ENCODE results near the gene SLC25A4.

The SLC25A4 gene

GRCh38 chr4:185186769-185187168, 43.7 kb downstream of the SLC25A4 start:
- Histone ChIP-seq H2AK5ac (ENCODE audit: low read length) (no peak overlapping the region), H3K4me3 (ENCODE audit: low read length) (no peak overlapping the region), H3K4me1 (ENCODE audit: control insufficient read depth, low read depth, low read length) (peaks cover 5% of the 10 kb centered on the region), H3K27me3 (ENCODE audit: insufficient read depth, low read length, poor library complexity) (no peaks in the 10 kb centered on the region), H2BK15ac (replicated peaks; ENCODE audit: low read depth) (no peak overlapping the region), H3K79me2 (ENCODE audit: control insufficient read depth, insufficient read depth, low read length) (no peaks in the 10 kb centered on the region), H3K9ac (ENCODE audit: low read length) (no peak overlapping the region), H3K56ac (ENCODE audit: low read length) (no peak overlapping the region), H2BK120ac (ENCODE audit: low read depth, low read length) (no peak overlapping the region), H3K4me2 (ENCODE audit: low read length) (no peak overlapping the region), H2BK5ac (ENCODE audit: low read length) (no peak overlapping the region), H3K23ac (ENCODE audit: low read length) (no peak overlapping the region), H3K18ac (ENCODE audit: low read length) (no peak overlapping the region), H3K4ac (ENCODE audit: low read depth, low read length) (no peak overlapping the region), H4K5ac (ENCODE audit: low read length) (no peak overlapping the region), H3K27ac (ENCODE audit: low read depth, low read length) (no peak overlapping the region), H3K79me1 (ENCODE audit: low read length) (no peaks in the 10 kb centered on the region), H4K8ac (ENCODE audit: low read depth, low read length) (no peak overlapping the region), H3K36me3 (ENCODE audit: control insufficient read depth, insufficient read depth, low read length) (no peaks in the 10 kb centered on the region)
- DNase-seq: no peak
- no CpG with 5 or more reads among the region's 3 CpGs for WGBS (ENCODE audit: extremely low coverage, insufficient coverage, low lambda C conversion rate)

GRCh38 chr4:185189606-185190305, 46.7 kb downstream of the SLC25A4 start:
- no peak overlapping the region for H3K18ac ChIP-seq (ENCODE audit: low read length)
- H3K56ac ChIP-seq (ENCODE audit: low read length): no peak overlapping the region
- no peak overlapping the region for H2AK5ac ChIP-seq (ENCODE audit: low read length)
- H2BK120ac ChIP-seq (ENCODE audit: low read depth, low read length): no peak overlapping the region
- no peak overlapping the region for H4K5ac ChIP-seq (ENCODE audit: low read length)
- no peak overlapping the region for H3K27ac ChIP-seq (ENCODE audit: low read depth, low read length)
- no peaks in the 10 kb centered on the region for H3K4me1 ChIP-seq (ENCODE audit: control insufficient read depth, low read depth, low read length)
- H3K4me2 ChIP-seq (ENCODE audit: low read length): no peak overlapping the region
- no peak for DNase-seq
- H3K79me1 ChIP-seq (ENCODE audit: low read length): peaks cover 1% of the 10 kb centered on the region
- H3K4me3 ChIP-seq (ENCODE audit: low read length): no peak overlapping the region
- H3K9ac ChIP-seq (ENCODE audit: low read length): no peak overlapping the region
- no peaks in the 10 kb centered on the region for H3K27me3 ChIP-seq (ENCODE audit: insufficient read depth, low read length, poor library complexity)
- H2BK15ac ChIP-seq (replicated peaks; ENCODE audit: low read depth): no peak overlapping the region
- no peak overlapping the region for H4K8ac ChIP-seq (ENCODE audit: low read depth, low read length)
- H3K36me3 ChIP-seq (ENCODE audit: control insufficient read depth, insufficient read depth, low read length): no peaks in the 10 kb centered on the region
- no peak overlapping the region for H3K23ac ChIP-seq (ENCODE audit: low read length)
- WGBS (ENCODE audit: extremely low coverage, insufficient coverage, low lambda C conversion rate): 100% methylated on average over 1 of the region's 4 CpGs
- no peak overlapping the region for H2BK5ac ChIP-seq (ENCODE audit: low read length)
- H3K79me2 ChIP-seq (ENCODE audit: control insufficient read depth, insufficient read depth, low read length): no peaks in the 10 kb centered on the region
- H3K4ac ChIP-seq (ENCODE audit: low read depth, low read length): no peak overlapping the region

- H3K4me1 ChIP-seq (ENCODE audit: control insufficient read depth, low read depth, low read length): no peaks in the 10 kb centered on the region
- no peaks in the 10 kb centered on the region for H3K36me3 ChIP-seq (ENCODE audit: control insufficient read depth, insufficient read depth, low read length)
- WGBS (ENCODE audit: extremely low coverage, insufficient coverage, low lambda C conversion rate): no CpG with 5 or more reads among the region's 6 CpGs
- no peak overlapping the region for H2BK120ac ChIP-seq (ENCODE audit: low read depth, low read length)
- H3K4me2 ChIP-seq (ENCODE audit: low read length): no peak overlapping the region
- H3K56ac ChIP-seq (ENCODE audit: low read length): no peak overlapping the region
- no peak overlapping the region for H3K4me3 ChIP-seq (ENCODE audit: low read length)
- no peaks in the 10 kb centered on the region for H3K79me2 ChIP-seq (ENCODE audit: control insufficient read depth, insufficient read depth, low read length)
- H4K5ac ChIP-seq (ENCODE audit: low read length): no peak overlapping the region
- no peak overlapping the region for H4K8ac ChIP-seq (ENCODE audit: low read depth, low read length)
- no peak overlapping the region for H3K4ac ChIP-seq (ENCODE audit: low read depth, low read length)
- H2AK5ac ChIP-seq (ENCODE audit: low read length): no peak overlapping the region
- no peak overlapping the region for H2BK5ac ChIP-seq (ENCODE audit: low read length)
- no peak overlapping the region for H3K9ac ChIP-seq (ENCODE audit: low read length)
- H3K79me1 ChIP-seq (ENCODE audit: low read length): peaks cover 1% of the 10 kb centered on the region
- H3K27ac ChIP-seq (ENCODE audit: low read depth, low read length): no peak overlapping the region
- H3K18ac ChIP-seq (ENCODE audit: low read length): no peak overlapping the region
- H3K23ac ChIP-seq (ENCODE audit: low read length): no peak overlapping the region
- no peaks in the 10 kb centered on the region for H3K27me3 ChIP-seq (ENCODE audit: insufficient read depth, low read length, poor library complexity)
- no peak overlapping the region for H2BK15ac ChIP-seq (replicated peaks; ENCODE audit: low read depth)
- DNase-seq: no peak
Observed at GRCh38 chr4:185190306-185190856, 47.3 kb downstream of the SLC25A4 start.

- H3K23ac ChIP-seq (ENCODE audit: low read length): no peak overlapping the region
- no peak overlapping the region for H3K27ac ChIP-seq (ENCODE audit: low read depth, low read length)
- H3K18ac ChIP-seq (ENCODE audit: low read length): no peak overlapping the region
- peaks cover 1% of the 10 kb centered on the region for H3K79me1 ChIP-seq (ENCODE audit: low read length)
- no peaks in the 10 kb centered on the region for H3K27me3 ChIP-seq (ENCODE audit: insufficient read depth, low read length, poor library complexity)
- H3K36me3 ChIP-seq (ENCODE audit: control insufficient read depth, insufficient read depth, low read length): no peaks in the 10 kb centered on the region
- no peak overlapping the region for H2BK120ac ChIP-seq (ENCODE audit: low read depth, low read length)
- H3K4me1 ChIP-seq (ENCODE audit: control insufficient read depth, low read depth, low read length): no peaks in the 10 kb centered on the region
- H3K4ac ChIP-seq (ENCODE audit: low read depth, low read length): no peak overlapping the region
- no peak overlapping the region for H3K4me3 ChIP-seq (ENCODE audit: low read length)
- no peak overlapping the region for H3K9ac ChIP-seq (ENCODE audit: low read length)
- H2BK5ac ChIP-seq (ENCODE audit: low read length): no peak overlapping the region
- H2BK15ac ChIP-seq (replicated peaks; ENCODE audit: low read depth): no peak overlapping the region
- no peak overlapping the region for H3K56ac ChIP-seq (ENCODE audit: low read length)
- no peak overlapping the region for H3K4me2 ChIP-seq (ENCODE audit: low read length)
- DNase-seq: no peak
- WGBS (ENCODE audit: extremely low coverage, insufficient coverage, low lambda C conversion rate): no CpG with 5 or more reads among the region's 1 CpG
- no peak overlapping the region for H2AK5ac ChIP-seq (ENCODE audit: low read length)
- H3K79me2 ChIP-seq (ENCODE audit: control insufficient read depth, insufficient read depth, low read length): no peaks in the 10 kb centered on the region
- H4K8ac ChIP-seq (ENCODE audit: low read depth, low read length): no peak overlapping the region
- H4K5ac ChIP-seq (ENCODE audit: low read length): no peak overlapping the region
Observed at GRCh38 chr4:185192059-185192458, 49.0 kb downstream of the SLC25A4 start.

- no peaks in the 10 kb centered on the region for H3K4me1 ChIP-seq (ENCODE audit: control insufficient read depth, low read depth, low read length)
- H3K4me3 ChIP-seq (ENCODE audit: low read length): no peak overlapping the region
- no peaks in the 10 kb centered on the region for H3K27me3 ChIP-seq (ENCODE audit: insufficient read depth, low read length, poor library complexity)
- H3K79me2 ChIP-seq (ENCODE audit: control insufficient read depth, insufficient read depth, low read length): no peaks in the 10 kb centered on the region
- H3K18ac ChIP-seq (ENCODE audit: low read length): no peak overlapping the region
- H2BK15ac ChIP-seq (replicated peaks; ENCODE audit: low read depth): no peak overlapping the region
- H4K5ac ChIP-seq (ENCODE audit: low read length): no peak overlapping the region
- no peak overlapping the region for H3K9ac ChIP-seq (ENCODE audit: low read length)
- no peak overlapping the region for H4K8ac ChIP-seq (ENCODE audit: low read depth, low read length)
- WGBS (ENCODE audit: extremely low coverage, insufficient coverage, low lambda C conversion rate): no CpG with 5 or more reads among the region's 9 CpGs
- no peak overlapping the region for H3K27ac ChIP-seq (ENCODE audit: low read depth, low read length)
- no peak overlapping the region for H3K23ac ChIP-seq (ENCODE audit: low read length)
- H3K79me1 ChIP-seq (ENCODE audit: low read length): peaks cover 1% of the 10 kb centered on the region
- no peak overlapping the region for H2AK5ac ChIP-seq (ENCODE audit: low read length)
- DNase-seq: no peak
- H3K4me2 ChIP-seq (ENCODE audit: low read length): no peak overlapping the region
- no peaks in the 10 kb centered on the region for H3K36me3 ChIP-seq (ENCODE audit: control insufficient read depth, insufficient read depth, low read length)
- H3K56ac ChIP-seq (ENCODE audit: low read length): no peak overlapping the region
- no peak overlapping the region for H3K4ac ChIP-seq (ENCODE audit: low read depth, low read length)
- H2BK120ac ChIP-seq (ENCODE audit: low read depth, low read length): no peak overlapping the region
- no peak overlapping the region for H2BK5ac ChIP-seq (ENCODE audit: low read length)
Observed at GRCh38 chr4:185194924-185195888, 52.1 kb downstream of the SLC25A4 start.
